GM21423 (cell line): Measurements from ENCODE around the gene GCAT.

Source experiments
- ATAC-seq: cut with Tn5 transposase; IDR thresholded peaks from one replicate; pipeline ENCODE4 v1.9.1; 2021; ENCODE audit warnings: mild to moderate bottlenecking, moderate library complexity; ENCODE audit not compliant: unreplicated experiment

Gene GCAT

DNA sequence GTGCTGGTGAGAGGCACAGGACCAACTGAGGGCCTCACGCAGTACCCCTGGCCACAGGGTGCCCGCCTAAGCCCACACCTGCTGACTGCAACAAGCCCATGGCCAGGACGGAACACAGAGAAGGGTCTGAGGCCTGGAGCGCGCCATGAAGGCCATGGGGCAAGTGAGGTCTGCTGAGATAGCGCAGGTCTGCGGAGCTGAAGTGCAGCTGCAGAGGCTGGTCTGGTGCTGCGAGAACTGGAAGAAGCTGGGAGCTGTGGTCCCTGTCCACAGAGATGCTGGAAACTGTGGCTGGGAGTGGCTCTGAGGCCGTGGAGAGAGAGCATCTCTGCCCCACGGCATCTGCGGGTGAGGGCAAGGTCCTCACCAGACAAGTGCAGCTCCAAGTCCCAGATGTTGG, 23.7 kb downstream of the GCAT start:
- ATAC-seq, result no peak

DNA sequence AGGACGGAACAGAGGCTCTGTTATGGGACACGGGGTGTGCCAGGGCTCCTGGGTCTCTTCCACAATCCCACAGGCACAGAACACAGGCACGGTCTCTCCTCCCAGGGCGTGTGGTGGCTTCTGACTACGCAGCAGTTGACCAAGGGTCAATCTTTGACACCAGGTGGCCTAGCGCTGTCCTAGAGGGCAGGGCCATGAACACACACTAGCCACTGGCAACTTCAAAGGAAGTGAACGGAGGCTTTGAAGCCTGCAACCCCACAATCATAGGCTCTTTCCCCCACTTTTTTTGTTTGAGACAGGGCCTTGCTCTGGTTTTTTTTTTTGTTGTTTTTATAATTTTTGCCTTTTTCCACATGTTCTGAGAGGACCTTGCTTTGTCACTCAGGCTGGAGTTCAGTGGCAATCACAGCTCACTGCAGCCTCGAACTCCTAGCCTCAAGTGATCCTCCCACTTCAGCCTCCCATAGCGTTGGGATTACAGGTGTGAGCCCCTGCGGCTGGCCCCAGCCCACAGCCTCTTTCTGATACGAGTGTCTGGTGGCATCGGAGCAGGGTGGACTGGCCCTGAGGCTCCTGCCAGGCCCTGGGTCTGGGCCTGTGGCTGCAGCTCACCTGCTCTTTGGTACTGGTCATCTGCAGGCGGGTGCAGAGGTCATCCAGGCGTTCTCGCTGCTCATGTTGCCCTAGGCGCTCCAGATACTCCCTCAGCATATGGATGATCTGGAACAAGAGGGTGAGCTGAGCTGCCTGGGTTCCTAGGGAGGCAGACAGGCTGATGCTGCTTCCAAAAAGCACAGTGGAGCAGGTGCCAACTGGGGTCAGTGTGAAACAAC, 24.5 kb downstream of the GCAT start:
- ATAC-seq, result no peak

DNA sequence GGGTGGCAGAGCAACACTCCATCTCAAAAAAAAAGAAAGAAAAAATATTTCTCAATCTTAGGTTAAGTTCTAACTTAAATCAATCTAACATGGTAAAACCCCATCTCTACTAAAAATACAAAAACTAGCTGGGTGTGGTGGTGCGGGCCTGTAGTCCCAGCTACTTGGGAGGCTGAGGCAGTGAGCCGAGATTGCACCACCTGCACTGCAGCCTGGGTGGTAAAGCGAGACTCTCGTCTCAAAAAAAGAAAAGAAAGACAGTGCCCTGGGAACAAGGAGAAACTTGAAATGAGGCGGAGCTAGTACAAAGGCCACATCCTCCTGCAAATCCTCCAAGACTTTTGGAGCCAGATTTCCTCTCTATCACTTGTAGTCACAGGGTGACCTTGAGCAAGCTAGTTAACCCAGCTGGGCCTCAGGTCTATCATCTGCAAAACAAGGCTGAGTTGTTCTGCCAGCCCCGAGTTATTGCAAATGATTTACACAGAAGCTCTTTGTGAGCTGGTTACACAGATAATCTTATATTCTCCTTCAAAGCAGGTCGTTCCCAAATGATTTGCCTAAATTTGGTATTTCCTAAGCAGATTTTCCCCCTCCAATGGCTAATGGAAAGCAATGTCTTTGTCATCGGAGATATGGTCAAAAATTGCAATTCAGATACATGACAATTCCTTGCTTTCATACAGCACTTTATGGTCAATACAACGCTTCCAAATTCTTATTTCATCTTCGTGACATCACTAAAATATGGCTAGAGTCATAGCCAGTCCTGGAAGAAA, 34.5 kb downstream of the GCAT start:
- no peak for ATAC-seq

DNA sequence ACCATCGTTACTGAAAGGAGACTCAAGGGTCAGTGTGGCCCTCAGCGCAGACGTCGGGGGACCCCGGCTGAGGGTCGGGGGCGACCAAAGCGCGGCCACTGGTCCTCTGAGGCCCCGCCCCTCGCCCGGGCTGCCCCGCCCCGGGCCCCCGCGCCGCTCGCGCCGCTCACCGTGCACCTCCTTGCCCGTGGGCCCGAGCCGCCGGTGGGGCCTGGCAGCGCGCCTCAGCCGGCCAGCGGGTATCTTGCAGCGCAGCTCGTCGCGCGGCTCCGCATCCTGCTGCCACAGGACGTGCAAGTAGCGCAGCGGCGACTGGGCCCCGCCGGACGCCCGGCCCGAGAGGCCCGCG, 36.0 kb downstream of the GCAT start:
- peak; percentile 34 for ATAC-seq

DNA sequence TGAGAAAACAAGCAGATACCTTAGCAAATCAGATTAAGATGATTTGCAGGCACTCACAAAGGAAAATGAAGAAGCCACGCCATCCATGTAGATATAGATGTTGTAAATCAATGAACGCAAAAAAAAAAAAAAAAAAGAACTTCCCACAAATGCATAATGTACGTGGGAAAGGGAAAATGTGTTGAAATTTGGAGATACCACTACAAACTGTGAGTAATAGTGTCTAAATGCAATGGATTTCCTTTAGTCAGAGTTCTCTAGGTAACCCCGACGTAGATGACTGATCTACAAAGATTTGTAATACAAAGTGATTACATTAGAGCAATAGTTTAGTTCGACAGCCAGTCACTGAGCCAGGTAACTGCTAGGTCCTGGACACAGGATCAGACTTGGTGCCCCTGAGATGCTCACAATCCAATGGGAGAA, 37.2 kb downstream of the GCAT start:
- ATAC-seq, result no peak

DNA sequence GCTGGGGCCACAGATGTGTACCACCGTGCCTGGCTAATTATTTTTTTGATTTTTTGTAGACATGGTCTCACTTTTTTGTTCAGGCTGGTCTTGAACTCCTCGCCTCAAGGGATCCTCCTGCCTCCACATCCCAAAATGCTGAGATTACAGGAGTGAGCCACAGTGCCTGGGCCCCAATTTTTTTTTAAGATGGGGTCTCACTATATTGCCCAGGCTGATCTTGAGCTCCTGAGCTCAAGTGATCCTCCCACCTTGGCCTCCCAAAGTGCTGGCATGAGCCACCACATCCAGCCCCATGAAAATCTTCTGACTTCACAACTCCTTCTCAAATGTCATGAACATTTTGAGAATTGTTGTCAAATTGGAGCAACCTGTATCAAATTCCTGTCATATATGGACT, 38.7 kb downstream of the GCAT start:
- ATAC-seq, result no peak

DNA sequence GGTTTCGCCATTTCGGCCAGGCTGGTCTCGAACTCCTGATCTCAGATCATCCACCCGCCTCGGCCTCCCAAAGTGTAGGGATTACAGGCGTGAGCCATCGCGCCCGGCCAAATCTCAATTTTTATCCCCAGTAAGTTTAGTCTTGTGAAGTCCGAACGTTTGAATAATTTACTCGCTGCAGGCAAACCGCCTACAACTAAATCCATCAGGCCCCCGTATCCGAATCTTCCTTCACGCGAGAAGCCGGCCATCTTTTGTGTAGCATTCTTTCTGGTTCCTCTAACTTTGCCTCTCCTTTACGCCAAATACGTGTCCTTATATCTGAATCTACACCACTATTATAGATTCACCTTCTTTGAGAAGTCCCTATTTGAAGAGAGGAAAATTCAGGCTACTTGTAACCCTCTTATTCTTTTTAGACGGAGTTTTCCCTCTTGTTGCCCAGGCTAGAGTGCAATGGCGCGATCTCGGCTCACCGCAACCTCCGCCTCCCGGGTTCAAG, 40.9 kb downstream of the GCAT start:
- ATAC-seq, result no peak

DNA sequence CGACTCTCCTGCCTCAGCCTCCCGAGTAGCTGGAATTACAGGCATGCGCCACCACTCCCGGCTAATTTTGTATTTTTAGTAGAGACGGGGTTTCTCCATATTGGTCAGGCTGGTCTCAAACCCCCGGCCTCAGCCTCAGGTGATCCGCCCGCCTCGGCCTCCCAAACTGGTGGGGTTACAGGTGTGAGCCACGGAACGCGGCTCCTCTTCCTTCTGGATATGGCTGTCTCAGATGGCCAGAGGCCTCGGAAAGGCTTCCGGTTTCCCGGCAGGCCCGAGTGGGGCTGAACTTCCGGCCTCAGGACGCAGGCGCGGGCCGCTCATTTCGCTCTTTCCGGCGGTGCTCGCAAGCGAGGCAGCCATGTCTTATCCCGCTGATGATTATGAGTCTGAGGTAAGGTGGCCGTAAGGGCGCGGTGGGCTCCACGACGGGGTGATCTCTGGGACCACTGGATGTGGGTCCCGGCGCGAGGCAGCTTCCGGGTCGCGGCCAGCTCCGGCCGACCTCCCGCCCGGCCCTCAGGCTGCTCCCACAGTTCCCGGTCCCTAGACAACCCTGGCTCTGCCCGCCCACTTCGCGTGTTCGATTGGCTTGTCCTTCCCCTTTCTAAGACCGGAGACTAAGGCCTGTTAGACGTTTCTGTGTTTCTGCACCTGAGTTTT, 41.5 kb downstream of the GCAT start, which contains the start of gene EIF3L:
EIF3L (plus strand) TSS at position 331 of the 663 bp plus-strand sequence; CDS start at position 362, 31 bp downstream.
- peak; percentile 61 for ATAC-seq

DNA sequence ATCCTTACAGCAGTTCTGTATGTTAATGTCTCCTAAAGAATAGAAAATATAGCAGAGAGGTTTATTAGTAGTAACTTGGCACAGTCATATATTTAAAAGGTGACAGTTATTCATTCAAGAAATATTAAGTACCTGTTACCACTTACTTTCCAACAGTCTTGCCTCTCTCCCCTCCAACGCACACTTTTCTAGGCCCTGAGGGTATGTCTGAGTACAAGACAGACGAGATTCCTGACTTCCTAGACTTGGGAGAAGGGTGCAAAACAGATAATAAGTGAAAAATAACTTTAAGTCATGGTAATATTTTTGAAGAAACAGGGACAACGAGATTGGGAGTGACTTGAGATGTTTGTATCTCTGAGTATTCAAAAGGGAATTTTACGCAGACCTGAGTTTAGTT, 43.1 kb downstream of the GCAT start:
- no peak for ATAC-seq

DNA sequence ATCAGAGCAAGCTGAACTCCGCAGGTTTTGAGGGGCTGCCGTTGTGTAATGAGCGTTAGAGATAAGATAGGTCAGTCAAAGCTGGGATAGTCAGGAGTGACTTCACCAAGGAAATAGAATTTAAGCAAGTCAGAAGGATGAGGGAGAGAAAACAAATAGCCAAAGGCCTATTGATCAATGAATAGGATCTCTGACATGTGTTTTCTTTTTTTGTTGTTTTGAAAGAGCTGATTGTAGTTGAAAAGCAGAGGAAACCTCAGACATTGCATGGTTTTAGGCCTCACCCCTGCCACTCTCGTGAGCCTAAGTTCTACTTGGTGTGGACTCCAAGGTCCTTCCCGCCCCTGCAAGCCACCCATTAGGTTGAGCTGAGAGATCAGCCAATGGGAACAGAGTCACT, 44.7 kb downstream of the GCAT start:
- ATAC-seq, result no peak

DNA sequence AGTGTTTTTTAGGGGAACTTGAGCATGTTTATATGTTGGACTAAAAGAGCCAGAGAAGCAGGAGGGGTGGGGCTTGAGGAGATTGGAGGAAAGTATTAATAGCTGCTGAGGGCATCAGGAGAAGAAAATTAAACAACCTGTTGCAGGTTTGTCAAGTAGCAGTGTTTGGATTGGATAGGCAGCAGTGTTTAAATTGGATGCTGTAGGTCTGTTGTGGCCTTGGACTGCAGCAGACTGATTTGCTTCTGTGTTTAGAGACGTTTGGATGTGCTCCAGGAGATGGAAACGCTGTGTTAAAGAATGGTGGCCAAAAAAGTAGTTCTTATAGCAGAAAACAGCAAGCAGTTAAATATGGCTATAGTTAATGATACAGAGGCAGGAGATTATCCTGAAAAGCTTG, 47.2 kb downstream of the GCAT start:
- ATAC-seq, result no peak

DNA sequence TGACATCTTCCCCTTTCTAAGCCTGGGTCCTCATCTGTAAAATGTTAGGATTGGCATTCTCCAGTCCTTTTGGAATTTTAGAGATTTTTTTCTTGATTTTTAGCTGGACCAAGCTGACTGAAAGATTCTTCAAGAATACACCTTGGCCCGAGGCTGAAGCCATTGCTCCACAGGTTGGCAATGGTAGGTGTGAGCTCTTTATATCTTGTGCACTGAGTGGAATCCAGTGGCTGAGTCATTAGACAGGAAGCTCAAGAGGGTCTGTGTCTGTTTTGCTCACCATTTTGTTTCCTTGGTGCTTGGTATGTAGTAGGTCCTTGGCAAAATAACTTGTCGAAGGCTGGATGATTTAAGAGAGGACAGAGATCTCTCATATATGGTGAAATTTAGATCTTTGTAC, 47.7 kb downstream of the GCAT start:
- ATAC-seq, result no peak

DNA sequence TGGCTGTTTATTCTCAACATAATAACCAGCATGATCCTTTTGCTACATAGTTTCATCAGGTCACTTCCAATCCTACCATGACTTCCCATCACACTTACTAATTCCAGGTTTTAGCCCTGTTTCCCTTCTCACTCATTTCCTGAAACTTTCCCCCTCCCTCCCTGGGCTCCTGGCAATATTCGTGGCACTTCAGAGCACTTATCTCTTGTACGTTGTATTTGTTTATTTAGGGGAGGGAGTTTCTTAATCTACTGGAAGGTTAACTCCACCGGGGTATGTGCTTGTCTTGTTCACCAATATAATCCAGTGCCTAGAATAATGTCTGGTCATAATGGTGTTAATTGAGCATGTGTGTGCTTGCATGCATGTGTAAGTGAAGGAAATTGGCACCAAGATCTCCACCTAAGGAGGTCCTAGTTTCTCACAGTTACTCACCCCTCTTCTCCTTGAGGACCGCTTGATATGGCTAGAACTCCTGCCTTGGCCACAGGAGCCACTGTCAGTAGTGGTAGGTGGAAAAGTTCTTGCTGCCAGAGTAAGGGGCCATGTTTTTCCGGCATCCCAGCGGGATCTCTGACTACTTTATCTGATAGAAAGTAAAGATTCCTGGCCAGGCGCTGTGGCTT, 53.2 kb downstream of the GCAT start:
- no peak for ATAC-seq

DNA sequence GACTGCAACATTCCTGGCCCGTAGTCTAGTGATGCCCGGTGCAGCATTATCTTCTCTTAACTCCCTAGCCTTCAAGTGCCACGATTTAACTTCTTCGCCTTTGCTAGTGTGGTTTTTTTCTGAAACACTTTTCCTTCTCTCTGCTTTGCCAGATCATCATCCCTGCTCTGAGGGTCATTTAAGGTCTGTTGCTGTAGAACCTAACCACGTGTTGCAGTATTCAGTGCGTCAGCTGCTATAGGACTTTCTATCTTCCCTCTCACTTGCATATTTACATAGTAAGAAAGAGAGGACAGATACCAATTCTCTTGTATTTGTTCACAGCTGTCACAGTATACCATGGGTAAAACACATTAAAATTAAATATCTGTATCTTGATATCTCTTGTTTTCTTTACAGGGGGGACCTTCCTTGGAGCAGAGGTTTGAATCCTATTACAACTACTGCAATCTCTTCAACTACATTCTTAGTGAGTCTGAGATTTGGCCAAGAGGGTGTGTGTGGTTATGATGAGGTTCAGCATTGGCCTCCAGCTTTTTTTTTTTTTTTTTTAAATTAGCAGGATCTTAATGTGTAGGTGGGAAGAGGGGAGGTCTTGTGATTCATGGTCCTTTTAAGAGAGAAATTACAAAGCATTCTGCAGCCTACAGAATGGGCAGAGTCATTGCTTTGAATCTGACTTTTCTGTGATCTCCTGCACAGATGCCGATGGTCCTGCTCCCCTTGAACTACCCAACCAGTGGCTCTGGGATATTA, 55.0 kb downstream of the GCAT start:
- no peak for ATAC-seq

DNA sequence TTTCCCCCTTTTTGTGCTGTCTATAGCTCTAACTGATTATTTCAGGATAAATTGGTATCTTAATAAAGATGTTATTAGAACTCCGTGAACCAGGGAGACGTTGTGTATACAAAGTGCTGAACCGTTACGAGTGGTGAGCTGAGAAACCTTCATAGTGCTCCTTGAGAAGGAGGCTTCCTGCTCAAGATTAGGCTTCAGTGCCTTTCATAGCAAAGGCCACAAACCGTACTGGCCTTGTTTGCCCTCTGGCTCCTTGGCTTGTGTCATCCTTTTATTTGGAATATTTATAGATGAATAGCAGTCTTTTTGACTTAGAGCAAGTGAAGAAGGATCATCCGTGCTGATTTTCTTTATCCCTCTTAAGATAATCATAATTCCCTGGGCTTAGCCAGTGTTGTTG, 57.8 kb downstream of the GCAT start:
- ATAC-seq, result no peak
